HG02759 (cell line): ENCODE results near the gene REV3L.

Experiments
- ATAC-seq: cut with Tn5 transposase; IDR thresholded peaks from one replicate; pipeline ENCODE4 v1.9.1; 2021; ENCODE audit warnings: mild to moderate bottlenecking, moderate library complexity; ENCODE audit not compliant: unreplicated experiment

Gene REV3L

DNA sequence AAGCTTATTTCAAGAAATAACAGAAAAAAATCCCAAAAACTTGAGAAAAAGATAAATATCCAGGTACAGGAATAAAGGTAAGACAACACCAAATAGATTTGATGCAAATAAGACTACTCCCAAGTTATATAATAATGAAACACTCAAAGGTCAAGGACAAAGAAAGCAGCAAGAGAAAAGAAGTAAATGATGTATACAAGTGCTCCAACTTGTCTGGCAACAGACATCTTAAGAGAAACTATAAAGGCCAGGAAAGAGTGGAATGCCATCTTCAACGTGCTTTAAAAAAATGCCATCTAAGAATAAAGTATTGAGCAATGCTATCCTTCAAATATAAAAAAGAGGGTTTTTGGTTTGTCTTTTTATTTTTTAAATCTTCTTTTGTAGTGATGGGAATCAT lies 54.2 kb downstream of the REV3L start:
- ATAC-seq = no peak

DNA sequence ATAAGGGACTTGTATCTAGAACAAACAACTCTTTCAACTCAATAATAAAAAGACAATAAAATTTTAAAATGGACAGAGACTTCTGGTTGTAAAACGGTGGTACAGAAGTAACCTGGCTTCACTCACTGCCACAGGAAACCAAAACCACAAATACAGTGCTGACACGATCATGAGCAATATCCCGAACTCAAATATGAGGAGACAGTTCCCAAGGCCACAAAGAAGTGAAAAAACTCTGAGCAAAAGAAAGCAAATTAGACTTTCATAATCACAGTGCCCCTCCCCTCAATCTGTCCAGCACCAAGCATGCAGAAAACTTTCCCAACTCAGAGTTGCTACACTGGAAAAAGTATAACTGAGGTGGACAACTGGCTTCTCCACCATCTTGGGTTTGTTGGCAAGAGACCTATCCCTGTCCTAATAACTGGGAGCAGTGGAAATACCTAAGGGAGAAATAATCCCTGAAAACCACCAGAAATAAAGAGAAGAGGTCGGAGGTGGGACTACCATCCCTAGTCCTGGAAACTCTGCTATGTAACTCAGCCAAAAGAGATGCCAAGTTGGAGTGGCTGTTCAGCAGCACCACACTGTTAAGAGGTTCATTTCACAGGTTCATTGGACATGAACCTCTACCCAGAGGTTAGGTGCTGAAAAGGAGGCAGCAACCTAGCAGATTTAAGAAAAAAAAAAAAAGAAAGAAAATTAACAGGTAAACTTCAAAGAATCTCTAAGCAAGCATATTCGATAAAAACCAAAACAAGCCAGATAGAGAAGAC lies 55.5 kb downstream of the REV3L start:
- peak; percentile 80 for ATAC-seq

DNA sequence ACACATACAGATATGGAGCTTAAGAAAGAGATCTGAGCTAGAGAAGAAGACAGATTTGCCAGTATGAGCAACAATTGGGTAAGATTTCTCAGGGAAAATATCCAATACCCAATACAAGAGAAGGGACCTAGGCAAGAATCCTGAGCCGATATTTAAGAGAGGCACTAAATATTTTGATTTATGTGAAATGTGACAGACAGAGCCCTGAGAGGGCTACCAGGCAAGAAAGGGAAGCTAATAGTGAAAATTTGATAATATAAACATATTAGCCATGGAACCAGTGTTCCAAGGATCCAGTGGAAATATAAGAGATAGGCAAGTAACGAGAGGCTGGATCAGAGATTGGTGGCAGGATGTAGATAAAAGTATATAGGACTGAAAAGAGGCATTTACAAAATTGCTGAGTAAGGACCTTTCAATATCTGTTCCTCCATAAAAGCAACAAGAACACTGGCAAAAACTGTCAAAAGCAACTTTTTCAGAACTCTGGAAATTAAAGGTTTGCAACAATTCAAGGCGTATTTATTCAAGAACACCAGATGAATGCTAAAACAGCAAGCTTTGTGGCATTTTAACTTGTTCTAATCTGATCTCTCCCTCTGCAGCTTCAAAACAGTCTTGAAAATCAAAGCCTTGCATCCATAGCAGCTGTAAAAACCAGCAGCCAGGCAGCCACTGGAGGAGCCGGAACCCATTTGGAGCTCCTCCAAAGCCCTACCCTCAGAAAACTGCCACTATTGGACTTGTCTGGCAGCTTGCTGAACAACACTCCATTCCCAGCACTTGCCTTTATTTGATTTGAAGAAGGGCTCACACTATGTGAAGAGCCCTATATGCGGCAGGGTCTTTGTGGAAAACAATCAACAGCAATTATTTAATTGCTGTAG lies 58.8 kb downstream of the REV3L start:
- ATAC-seq = no peak

DNA sequence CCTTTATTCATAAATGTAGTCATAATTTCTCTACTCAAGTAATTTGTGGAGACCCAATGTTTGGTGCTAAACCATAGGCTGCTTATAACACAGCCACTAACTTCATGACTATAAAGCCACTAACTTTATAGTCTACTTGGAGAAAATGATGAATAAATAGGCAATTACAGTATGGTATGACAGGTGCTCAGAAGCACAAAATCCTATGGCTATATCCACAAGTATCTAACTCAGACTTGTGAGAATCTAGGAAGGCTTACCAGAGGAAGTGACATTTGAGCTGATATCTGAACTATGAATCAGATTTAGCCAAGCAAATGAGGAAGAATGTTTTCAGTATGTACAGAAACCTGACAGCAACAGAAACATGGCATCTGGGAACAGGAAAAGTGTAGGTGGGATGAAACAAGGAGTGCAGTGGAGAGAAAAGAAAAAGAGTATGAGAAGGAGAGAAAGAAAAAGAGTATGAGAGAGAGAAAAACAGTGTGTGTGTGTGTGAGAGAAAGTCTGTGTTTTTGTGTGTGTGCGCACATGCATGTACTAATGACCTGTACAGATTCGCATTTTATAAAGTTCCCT lies 59.9 kb downstream of the REV3L start:
- ATAC-seq = no peak

DNA sequence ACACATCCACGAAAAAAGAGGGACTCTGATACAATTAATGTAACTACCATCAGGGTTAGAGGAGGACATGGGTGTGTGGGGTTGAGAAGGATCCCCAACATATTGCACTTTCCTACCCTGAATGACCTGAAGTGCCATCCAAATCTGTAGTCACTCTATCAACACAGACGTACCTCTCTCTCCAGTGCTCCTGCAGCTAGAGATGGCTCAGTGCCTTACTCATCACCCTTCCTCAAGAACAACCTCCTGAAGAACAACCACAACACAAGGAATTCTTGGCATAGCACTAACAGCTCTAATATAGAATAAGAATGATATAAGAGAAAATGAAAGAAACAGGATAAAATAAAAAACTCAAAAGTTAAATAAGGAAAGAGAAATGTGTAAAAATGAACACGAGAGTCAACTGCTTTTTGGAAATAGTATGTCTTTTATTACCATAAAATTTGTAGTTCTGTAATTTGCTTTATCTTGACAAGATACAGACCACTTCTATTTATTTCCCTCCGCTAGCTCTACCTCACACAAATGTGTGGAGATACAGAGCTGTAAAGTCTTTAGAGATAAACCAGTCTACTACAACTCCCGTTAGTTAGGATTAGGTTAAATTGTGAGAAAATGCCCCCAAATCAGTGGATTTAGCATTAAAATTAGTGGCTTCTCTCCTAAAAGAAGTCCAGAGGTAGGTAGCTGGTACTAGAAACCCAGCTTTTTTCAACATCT lies 63.9 kb downstream of the REV3L start:
- no peak for ATAC-seq

DNA sequence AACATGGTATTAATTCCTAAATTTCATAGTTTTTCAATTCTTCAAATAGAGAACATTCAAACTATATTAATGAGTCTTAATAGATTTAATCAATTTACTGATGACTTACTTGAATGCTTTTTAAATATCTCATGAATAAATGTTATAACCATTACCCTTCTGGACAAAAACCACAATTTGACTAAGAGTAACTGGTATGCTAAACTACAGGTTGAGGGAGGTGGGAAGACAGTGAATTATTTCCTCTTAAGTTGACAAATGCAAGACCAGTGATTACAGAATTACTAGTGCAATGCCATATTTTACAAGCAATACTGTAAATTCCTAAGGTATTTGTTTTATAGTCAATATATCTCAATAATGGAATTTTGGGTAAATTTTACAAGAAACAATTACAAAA lies 65.1 kb downstream of the REV3L start:
- ATAC-seq = no peak

DNA sequence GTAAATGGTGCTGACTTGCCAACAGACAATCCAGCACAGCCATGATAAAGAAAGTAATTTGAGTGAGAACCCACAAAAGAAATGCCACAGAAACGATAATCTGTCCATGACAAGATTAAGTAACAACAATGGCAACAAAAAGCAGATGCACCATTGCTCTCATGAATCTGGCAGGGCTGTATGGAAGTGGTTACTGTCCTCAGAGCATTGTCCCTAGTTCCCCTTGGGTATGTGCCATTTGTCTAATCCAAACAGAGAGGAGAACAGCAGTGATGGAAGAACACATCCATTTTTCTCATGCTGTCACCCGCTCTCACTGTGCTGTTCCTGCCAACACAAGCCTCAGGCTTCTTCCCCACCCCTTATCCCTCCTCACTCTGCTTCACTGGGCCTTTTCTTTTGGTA lies 65.8 kb downstream of the REV3L start:
- ATAC-seq = no peak

DNA sequence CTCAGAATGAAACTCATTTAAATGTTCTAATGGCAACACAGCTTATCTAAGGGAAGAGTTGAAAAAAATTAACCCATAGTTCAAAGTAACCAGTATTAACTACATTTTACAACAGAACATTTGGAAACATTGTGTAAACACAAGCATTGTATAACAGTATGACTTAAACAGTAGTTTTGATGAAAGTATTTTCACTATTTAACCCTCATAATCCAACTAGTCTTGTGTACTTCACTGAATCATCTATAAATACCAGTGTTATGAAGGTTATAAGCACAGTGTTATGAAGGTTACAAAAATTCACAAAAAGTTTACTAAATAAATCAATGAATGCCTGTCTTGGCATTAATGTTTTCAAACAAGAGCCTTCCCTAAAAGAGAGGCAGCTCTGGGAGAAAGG lies 66.5 kb downstream of the REV3L start:
- no peak for ATAC-seq

DNA sequence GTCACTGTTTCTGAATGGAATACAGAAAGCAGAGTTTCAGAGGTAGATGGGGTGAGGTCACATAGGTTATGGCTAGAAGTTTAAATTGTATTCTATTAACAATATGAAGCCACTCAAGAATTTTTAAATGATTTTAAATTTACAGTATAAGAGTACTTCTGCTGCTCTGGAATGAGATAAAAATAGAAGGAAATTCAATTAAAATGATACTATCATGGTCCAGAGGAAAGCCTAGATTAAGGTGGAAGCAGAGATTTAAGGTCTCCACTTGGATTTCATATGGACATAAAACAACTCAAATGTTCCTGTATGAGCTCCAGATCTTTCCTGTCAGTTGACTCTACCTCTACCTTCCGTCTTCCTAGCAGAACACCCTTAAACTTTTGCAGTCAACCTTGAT lies 68.6 kb downstream of the REV3L start:
- ATAC-seq = no peak

DNA sequence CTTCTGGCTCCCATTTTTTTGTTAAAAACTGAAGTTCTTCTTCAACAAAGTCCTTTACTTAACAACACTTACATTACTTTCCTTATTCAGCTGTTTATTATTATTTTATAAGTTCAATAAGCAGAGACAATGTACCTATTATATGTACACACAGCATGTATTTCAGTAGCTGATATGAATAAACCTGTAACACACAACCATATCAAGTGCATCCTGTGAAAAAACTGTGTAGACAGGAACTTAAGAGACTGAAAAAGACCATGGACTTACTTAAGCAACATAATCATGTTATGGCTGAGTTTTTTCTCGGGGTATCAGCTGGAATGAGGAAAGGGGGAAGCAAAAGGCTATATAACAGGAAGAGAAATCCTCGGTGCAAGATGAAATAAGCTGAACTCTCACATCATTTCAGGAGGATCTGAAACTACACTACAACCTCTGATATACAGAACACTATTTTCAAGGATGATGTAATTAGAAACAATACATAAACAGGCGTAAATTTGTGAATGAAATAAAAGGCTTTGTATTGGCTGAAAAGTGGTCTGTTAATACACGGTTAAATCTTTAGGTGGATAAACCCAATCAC lies 70.9 kb downstream of the REV3L start:
- ATAC-seq = peak; percentile 63

DNA sequence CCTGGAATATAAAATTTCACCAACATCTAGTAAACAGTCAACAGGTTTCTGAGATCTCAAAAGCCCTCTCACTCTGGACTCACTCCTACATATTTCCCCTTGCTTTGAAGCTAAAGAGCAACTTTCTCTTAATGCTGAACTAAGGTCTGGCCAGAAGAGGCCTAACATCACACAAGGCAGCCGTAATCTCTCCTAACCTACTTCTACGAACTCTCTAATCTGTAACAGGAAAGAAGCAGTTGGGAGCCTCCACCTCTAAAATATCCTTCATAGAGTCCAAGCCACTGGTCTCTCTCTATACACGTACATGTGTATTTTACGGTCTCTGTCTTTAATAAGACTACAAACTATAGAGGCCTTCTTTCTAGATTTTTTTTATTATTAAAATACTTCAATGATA lies 72.0 kb downstream of the REV3L start:
- no peak for ATAC-seq

DNA sequence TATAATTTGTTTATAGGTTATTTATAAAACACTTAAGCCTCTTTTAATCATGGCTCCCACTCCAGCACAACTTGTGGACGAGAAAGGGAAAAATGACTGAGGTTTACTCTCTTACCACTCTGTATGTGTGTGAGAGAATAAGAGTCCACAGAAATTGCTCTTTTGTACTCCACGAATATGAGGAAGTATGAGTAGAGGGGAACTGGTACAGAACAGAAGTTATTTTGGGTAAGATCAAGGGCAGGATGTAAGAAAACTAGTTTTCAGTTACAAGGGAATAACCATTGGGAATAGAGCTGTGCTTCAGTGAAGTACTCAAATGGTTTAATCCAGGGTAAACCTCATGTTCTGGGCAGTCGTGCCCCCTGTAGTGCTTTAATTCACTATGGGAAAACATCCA lies 72.6 kb downstream of the REV3L start:
- no peak for ATAC-seq

DNA sequence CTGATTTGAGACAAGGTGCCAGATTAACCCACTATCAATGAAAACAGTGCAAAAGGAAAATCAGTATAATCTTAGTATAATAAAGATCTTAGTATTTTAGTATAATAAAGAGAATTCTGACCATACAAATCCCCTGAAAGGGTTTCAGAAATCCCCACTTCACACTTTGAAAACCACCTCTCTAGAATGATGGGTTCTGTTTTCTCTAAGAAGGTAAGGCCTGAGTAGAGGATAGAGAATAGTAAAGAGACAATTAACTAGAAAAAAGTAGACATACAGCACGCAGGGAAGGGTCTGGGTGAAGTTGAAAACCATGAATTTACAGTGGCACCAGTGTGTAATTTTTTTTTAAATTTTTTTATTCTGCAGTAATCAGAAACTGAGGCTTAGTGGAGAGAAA lies 73.6 kb downstream of the REV3L start:
- ATAC-seq = no peak

DNA sequence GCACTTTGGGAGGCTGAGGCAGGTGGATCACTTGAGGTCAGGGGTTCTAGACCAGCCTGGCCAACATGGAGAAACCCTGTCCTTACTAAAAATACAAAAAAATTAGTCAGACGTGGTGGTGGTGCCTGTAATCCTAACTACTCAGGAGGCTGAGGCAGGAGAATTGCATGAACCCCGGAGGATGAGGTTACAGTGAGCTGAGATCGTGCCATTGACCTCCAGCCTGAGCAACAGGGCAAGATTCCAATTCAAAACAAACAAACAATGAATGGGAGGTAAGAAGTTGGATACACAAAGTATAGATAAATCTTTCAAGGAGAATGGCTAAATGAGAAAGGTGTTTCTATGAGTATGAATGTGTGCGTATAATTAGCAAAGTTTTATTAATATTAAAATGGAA lies 75.3 kb downstream of the REV3L start:
- no peak for ATAC-seq

DNA sequence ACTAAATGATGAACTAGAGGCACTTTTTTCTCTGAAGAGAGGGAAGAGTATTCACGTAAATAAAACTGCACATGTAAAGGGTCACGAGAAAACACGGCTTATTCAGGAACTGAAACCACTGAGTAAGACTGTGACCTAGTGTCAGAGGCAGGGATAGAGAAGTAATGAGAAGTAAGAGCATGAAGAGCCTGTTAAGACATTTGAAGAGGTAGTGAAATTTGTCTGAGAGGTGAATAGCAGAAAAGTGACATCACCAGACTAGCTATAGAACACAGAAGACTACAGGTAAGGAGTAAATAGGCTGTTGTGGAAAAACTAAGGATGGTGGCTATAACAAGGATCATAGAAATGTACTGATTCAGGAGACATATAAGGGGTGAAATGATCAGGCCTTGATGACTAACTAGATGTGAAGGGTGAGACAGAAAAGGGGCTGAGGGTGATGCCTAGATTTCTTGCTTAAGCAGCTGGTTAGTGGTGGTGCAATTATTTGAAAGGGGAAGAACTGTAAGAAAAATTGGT lies 76.8 kb downstream of the REV3L start:
- ATAC-seq = peak; percentile 100

DNA sequence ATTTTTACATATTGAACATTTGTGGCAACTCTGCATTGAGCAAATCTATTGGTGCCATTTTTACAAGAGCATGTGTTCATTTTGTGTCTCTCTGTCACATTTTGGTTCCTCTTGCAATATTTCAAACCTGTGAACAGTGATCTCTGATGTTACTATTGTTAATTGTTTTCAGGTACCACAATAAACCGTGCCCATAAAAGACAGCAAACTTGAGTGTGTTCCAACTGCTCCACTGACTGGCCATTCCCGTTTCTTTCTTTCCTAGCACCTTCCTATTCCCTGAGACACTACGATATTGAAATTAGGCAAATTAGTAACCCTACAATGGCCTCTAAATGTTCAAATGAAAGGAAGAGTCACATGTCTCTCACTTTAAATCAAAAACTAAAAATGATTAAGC lies 79.6 kb downstream of the REV3L start:
- no peak for ATAC-seq

DNA sequence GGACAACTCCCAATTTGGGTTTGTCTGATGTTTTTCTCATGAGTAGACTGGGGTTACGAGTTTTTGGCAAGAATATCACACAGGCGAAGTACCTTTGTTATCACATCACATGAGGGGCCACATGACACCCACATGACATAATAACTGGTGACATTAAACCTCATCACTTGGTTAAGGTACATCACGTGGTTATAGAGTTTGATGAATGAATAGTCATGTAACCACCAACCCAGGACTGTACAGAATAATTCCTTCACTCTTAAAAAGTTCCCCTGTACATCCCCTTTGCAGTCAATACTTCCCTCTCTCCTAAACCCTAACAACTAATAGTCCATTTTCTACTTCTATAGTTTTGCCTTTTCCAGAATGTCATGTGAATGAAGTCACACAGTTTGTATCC lies 83.4 kb downstream of the REV3L start:
- no peak for ATAC-seq

DNA sequence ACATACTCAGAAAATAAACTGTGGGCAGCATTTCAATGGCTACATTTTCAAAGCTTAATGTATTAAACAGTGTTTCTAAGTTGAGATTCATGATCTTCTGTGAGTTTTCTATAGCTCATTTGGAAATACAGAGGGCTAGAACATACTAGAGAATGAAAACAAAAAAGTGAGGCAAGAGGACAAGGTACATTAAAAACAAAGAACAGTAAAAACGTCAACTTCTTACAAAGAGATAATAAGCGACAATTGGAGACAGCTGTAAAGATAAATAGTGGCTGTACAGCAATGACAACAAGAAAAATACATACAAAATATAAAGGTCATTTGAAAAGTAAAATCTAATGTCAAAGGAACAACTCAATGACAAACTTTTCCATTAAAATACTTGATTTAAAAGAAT lies 94.3 kb downstream of the REV3L start:
- ATAC-seq = no peak

DNA sequence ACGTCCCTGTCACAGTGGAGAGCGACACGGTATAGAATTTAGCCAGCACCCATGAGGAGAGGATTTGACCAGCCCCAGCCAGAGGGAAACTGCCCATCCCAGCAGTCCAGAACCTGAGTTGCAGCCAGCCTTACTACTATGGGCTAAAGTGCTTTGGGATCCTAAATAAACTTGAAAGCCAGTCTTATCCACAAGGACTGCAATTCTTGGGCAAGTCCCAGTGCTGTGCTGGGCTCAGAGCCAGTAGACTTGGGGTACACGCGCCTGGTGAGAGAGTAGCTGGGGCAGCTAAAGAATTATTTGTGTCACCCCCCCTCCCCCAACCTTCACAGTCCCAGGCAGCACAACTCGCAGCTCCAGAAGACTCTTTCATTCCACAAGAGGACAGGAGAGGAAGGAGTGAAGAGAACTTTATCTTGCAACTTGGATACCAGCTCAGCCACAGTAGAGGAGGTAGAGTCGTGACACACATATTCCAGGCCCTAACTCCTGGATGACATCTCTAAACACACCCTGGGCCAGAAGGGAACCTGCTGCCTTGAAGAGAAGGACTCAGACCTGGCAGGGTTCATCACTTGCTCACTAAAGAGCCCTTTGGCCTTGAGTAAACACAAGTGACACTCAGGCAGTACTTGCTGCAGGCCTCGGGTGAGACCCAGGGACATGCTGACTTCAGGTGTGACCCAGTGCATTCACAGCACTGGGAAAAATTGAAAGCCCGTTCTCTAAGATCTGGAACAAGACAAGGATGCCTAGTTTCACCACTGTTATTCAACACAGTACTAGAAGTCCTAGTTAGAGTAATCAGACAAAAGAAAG lies 100.3 kb downstream of the REV3L start:
- no peak for ATAC-seq

DNA sequence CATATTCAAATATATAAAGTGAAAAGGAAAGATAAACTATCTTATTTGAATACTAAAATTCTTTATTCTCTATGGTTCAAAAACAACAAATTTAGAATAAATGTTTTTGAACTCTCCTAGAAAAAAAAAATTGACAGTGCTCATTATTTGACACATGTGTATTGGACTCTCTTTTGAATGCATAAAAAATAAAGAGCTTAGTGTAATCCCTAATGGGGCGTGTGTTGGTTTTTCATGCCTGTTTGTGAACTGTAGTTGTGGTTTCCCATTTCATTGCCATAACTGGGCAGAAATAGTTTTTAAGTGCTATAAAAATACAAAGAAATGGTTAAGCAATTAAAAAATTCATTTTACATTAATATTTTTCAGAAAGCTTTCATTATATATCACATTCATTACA lies 101.3 kb downstream of the REV3L start:
- no peak for ATAC-seq
